Measurements from ENCODE around the gene RAPGEF1.

DNA sequence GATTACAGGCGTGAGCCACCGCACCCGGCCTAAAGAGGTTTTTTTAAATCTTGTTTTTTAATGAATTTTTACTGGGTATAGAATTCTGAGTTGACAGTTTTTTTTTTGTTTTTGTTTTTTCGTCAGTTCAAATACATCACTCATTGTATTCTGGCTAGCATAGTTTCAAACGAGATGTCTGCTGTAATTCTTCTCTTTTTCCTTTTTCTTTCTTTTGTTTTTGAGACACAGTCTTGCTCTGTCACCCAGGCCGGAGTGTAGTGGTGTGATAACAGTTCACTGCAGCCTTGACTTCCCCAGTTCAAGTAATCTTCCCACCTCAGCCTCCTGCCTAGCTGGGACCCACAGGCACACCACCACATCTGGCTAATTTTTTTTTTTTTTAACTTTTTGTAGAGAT, 196.7 kb downstream of the RAPGEF1 start:
- TF ChIP-seq POLR2AphosphoS5 (IDR thresholded peaks at IDR 0.05; ENCODE audit: control insufficient read depth, insufficient read depth, low read depth, low read length) (no peak), EZH2 (IDR thresholded peaks at IDR 0.05; ENCODE audit: borderline replicate concordance, low read depth, low read length) (no peak), MAFF (IDR thresholded peaks at IDR 0.05; ENCODE audit: low read length) (no peak), PYGO2 (tag; IDR thresholded peaks at IDR 0.05) (no peak), PHF20 (IDR thresholded peaks at IDR 0.05; ENCODE audit: partially characterized antibody) (no peak), RAD21 (CRISPR knock-in tag; conservative IDR thresholded peaks at IDR 0.05 in 1 of 2, IDR thresholded peaks at IDR 0.05 in 1 of 2) (no peak), CEBPG (CRISPR knock-in tag; IDR thresholded peaks at IDR 0.05) (no peak), CEBPG (tag; conservative IDR thresholded peaks at IDR 0.05 in 1 of 2, IDR thresholded peaks at IDR 0.05 in 1 of 2) (no peak)
- TF ChIP-seq, protein P1, sequence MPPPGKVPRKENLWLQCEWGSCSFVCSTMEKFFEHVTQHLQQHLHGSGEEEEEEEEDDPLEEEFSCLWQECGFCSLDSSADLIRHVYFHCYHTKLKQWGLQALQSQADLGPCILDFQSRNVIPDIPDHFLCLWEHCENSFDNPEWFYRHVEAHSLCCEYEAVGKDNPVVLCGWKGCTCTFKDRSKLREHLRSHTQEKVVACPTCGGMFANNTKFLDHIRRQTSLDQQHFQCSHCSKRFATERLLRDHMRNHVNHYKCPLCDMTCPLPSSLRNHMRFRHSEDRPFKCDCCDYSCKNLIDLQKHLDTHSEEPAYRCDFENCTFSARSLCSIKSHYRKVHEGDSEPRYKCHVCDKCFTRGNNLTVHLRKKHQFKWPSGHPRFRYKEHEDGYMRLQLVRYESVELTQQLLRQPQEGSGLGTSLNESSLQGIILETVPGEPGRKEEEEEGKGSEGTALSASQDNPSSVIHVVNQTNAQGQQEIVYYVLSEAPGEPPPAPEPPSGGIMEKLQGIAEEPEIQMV (tag; conservative IDR thresholded peaks at IDR 0.05; ENCODE audit: low read depth) = no peak
- TF ChIP-seq, protein P2, sequence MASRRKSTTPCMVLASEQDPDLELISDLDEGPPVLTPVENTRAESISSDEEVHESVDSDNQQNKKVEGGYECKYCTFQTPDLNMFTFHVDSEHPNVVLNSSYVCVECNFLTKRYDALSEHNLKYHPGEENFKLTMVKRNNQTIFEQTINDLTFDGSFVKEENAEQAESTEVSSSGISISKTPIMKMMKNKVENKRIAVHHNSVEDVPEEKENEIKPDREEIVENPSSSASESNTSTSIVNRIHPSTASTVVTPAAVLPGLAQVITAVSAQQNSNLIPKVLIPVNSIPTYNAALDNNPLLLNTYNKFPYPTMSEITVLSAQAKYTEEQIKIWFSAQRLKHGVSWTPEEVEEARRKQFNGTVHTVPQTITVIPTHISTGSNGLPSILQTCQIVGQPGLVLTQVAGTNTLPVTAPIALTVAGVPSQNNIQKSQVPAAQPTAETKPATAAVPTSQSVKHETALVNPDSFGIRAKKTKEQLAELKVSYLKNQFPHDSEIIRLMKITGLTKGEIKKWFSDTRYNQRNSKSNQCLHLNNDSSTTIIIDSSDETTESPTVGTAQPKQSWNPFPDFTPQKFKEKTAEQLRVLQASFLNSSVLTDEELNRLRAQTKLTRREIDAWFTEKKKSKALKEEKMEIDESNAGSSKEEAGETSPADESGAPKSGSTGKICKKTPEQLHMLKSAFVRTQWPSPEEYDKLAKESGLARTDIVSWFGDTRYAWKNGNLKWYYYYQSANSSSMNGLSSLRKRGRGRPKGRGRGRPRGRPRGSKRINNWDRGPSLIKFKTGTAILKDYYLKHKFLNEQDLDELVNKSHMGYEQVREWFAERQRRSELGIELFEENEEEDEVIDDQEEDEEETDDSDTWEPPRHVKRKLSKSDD (conservative IDR thresholded peaks at IDR 0.05; ENCODE audit: low read length) = no peak
- TF ChIP-seq, protein P3, sequence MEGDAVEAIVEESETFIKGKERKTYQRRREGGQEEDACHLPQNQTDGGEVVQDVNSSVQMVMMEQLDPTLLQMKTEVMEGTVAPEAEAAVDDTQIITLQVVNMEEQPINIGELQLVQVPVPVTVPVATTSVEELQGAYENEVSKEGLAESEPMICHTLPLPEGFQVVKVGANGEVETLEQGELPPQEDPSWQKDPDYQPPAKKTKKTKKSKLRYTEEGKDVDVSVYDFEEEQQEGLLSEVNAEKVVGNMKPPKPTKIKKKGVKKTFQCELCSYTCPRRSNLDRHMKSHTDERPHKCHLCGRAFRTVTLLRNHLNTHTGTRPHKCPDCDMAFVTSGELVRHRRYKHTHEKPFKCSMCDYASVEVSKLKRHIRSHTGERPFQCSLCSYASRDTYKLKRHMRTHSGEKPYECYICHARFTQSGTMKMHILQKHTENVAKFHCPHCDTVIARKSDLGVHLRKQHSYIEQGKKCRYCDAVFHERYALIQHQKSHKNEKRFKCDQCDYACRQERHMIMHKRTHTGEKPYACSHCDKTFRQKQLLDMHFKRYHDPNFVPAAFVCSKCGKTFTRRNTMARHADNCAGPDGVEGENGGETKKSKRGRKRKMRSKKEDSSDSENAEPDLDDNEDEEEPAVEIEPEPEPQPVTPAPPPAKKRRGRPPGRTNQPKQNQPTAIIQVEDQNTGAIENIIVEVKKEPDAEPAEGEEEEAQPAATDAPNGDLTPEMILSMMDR (IDR thresholded peaks at IDR 0.05 in 2 of 3, conservative IDR thresholded peaks at IDR 0.05 in 1 of 3; ENCODE audit: insufficient read depth in 2 of 3, low read depth in 1 of 3, low read length in 3 of 3) = no peak
